Neural cell (in vitro differentiated cells): ENCODE results near the gene CCDC136. TPM values are rescaled to one million over a fixed set of nuclear protein-coding genes. Genes with fewer than 3 reads are reported as not detected.

Experiments used
- H2AFZ ChIP-seq: fragments of 200-600, 300-800 bp; sonication (generic), shearing (Covaris generic); 2 replicates; pipeline ENCODE4 v1.6.0; 2014; ENCODE audit warnings: low read depth, mild to moderate bottlenecking, antibody characterized with exemption, low read length, moderate library complexity
- H3F3A ChIP-seq: fragments of 200-600 bp; shearing (Covaris generic); 2 replicates; pipeline ENCODE4 v1.6.1; 2016; ENCODE audit warnings: mild to moderate bottlenecking, moderate library complexity, mixed read lengths, antibody characterized with exemption, low read length; ENCODE audit not compliant: insufficient read depth, poor library complexity, severe bottlenecking
- H3K27ac ChIP-seq: fragments of 200-600, 300-800 bp; sonication (generic), shearing (Covaris generic); 2 replicates; pipeline ENCODE4 v1.5.1; 2014; ENCODE audit warnings: mild to moderate bottlenecking, low read length, moderate library complexity
- H3K27me3 ChIP-seq: fragments of 300-800, 200-600 bp; sonication (generic), shearing (Covaris generic); 2 replicates; pipeline ENCODE4 v1.6.0; 2014; ENCODE audit warnings: mild to moderate bottlenecking, low read depth, low read length, moderate library complexity; ENCODE audit not compliant: insufficient read depth
- H3K36me3 ChIP-seq: fragments of 300-800, 200-600 bp; sonication (generic), shearing (Covaris generic); 2 replicates; pipeline ENCODE4 v1.5.1; 2014; ENCODE audit warnings: mild to moderate bottlenecking, antibody characterized with exemption, low read length, moderate library complexity; ENCODE audit not compliant: insufficient read depth
- H3K4me2 ChIP-seq: fragments of 300-800, 200-600 bp; sonication (generic), shearing (Covaris generic); 2 replicates; pipeline ENCODE4 v1.6.0; 2014; ENCODE audit warnings: mild to moderate bottlenecking, low read length
- H3K4me3 ChIP-seq: fragments of 300-800, 200-600 bp; sonication (generic), shearing (Covaris generic); 2 replicates; pipeline ENCODE4 v1.5.1; 2014; ENCODE audit warnings: mild to moderate bottlenecking, low read length, moderate library complexity
- H3K79me2 ChIP-seq: fragments of 200-600 bp; shearing (Covaris generic); replicated peaks from 2 replicates; pipeline ENCODE4 v1.6.0; 2014; ENCODE audit warnings: mild to moderate bottlenecking, low read length, moderate library complexity; ENCODE audit not compliant: insufficient read depth
- H3K9ac ChIP-seq: fragments of 300-800, 200-600 bp; sonication (generic), shearing (Covaris generic); 2 replicates; pipeline ENCODE4 v1.6.1; 2016; ENCODE audit warnings: mild to moderate bottlenecking, low read length, mixed read lengths
- H3K9me2 ChIP-seq: fragments of 200-600 bp; shearing (Covaris generic); 2 replicates; pipeline ENCODE4 v1.6.1; 2016; ENCODE audit warnings: mild to moderate bottlenecking, low read length, mixed read lengths; ENCODE audit not compliant: insufficient read depth
- H3K9me3 ChIP-seq: fragments of 200-600, 300-800 bp; sonication (generic), shearing (Covaris generic); 2 replicates; pipeline ENCODE4 v1.6.1; 2016; ENCODE audit warnings: mild to moderate bottlenecking, mixed run types, low read length, moderate library complexity, mixed read lengths
- H4K20me1 ChIP-seq: fragments of 200-600 bp; shearing (Covaris generic); 2 replicates; pipeline ENCODE4 v1.6.1; 2016; ENCODE audit warnings: mild to moderate bottlenecking, mixed run types; ENCODE audit not compliant: insufficient read depth
- EP300 ChIP-seq: fragments of 450-650 bp; conservative IDR thresholded peaks from 2 replicates; pipeline ENCODE4 v1.6.1; 2014; ENCODE audit warnings: antibody characterized with exemption, mild to moderate bottlenecking, moderate library complexity; ENCODE audit not compliant: poor library complexity, severe bottlenecking
- EZH2 ChIP-seq: fragments of 200-600, 300-800 bp; shearing (Covaris generic), sonication (generic); IDR thresholded peaks from 2 replicates; pipeline ENCODE4 v1.6.1; 2014; ENCODE audit warnings: antibody characterized with exemption, low read length, borderline replicate concordance, mild to moderate bottlenecking; ENCODE audit not compliant: insufficient read depth, poor library complexity, severe bottlenecking
- MXI1 ChIP-seq: fragments of 450-650 bp; conservative IDR thresholded peaks from 2 replicates; pipeline ENCODE4 v1.6.1; 2014; ENCODE audit warnings: antibody characterized with exemption, mild to moderate bottlenecking; ENCODE audit not compliant: poor library complexity, severe bottlenecking
- POLR2AphosphoS5 ChIP-seq: IDR thresholded peaks from 2 replicates; pipeline ENCODE4 v1.6.1; 2012
- RAD21 ChIP-seq: fragments of 450-650 bp; conservative IDR thresholded peaks from 2 replicates; pipeline ENCODE4 v1.6.1; 2014; ENCODE audit warnings: antibody characterized with exemption, mild to moderate bottlenecking, moderate library complexity
- REST ChIP-seq: IDR thresholded peaks from 2 replicates; pipeline ENCODE4 v1.6.1; 2012; ENCODE audit warnings: borderline replicate concordance
- SMC3 ChIP-seq: fragments of 450-650 bp; conservative IDR thresholded peaks from 2 replicates; pipeline ENCODE4 v1.6.1; 2014; ENCODE audit warnings: antibody characterized with exemption, mild to moderate bottlenecking, moderate library complexity; ENCODE audit not compliant: poor library complexity
- TAF1 ChIP-seq: IDR thresholded peaks from 2 replicates; pipeline ENCODE4 v1.6.1; 2012; ENCODE audit warnings: low read depth
- polyA plus RNA-seq: library from polyadenylated mRNA; depleted of rRNA; stranded (reverse); fragments of >200 nt; gene quantifications from 2 replicates; pipeline ENCODE4 v1.2.3, GENCODE V29; 2014
- TF ChIP-seq, protein P1 (sequence below): fragments of 450-650 bp; IDR thresholded peaks from 2 replicates; pipeline ENCODE4 v1.5.1; 2014; ENCODE audit warnings: antibody characterized with exemption, mild to moderate bottlenecking, moderate library complexity; ENCODE audit not compliant: poor library complexity, severe bottlenecking

The CCDC136 gene
- polyA plus RNA-seq, 1 donor from 2014 or later: 42.5 TPM

- Histone ChIP-seq H3F3A (no peaks in the 10 kb centered on the region), H3K27ac (no peak overlapping the region), H3K79me2 (no peaks in the 10 kb centered on the region), H3K36me3 (no peaks in the 10 kb centered on the region), H3K4me3 (no peak overlapping the region), H4K20me1 (no peaks in the 10 kb centered on the region), H2AFZ (no peak overlapping the region), H3K27me3 (peaks cover 25% of the 10 kb centered on the region), H3K9me2 (no peaks in the 10 kb centered on the region), H3K9me3 (no peaks in the 10 kb centered on the region), H3K9ac (peak overlapping the region; percentile 3), H3K4me2 (no peak overlapping the region)
- TF ChIP-seq MXI1: no peak
- TF ChIP-seq, protein P1, sequence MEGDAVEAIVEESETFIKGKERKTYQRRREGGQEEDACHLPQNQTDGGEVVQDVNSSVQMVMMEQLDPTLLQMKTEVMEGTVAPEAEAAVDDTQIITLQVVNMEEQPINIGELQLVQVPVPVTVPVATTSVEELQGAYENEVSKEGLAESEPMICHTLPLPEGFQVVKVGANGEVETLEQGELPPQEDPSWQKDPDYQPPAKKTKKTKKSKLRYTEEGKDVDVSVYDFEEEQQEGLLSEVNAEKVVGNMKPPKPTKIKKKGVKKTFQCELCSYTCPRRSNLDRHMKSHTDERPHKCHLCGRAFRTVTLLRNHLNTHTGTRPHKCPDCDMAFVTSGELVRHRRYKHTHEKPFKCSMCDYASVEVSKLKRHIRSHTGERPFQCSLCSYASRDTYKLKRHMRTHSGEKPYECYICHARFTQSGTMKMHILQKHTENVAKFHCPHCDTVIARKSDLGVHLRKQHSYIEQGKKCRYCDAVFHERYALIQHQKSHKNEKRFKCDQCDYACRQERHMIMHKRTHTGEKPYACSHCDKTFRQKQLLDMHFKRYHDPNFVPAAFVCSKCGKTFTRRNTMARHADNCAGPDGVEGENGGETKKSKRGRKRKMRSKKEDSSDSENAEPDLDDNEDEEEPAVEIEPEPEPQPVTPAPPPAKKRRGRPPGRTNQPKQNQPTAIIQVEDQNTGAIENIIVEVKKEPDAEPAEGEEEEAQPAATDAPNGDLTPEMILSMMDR: no peak
- TF ChIP-seq RAD21: no peak
- no peak for TF ChIP-seq EZH2
- no peak for TF ChIP-seq EP300
- TF ChIP-seq REST: no peak
- no peak for TF ChIP-seq POLR2AphosphoS5
- TF ChIP-seq SMC3: no peak
- TF ChIP-seq TAF1: no peak
Observed at GRCh38 chr7:128827971-128828711, 36.4 kb downstream of the CCDC136 start.

GRCh38 chr7:128829391-128830166 is 37.8 kb downstream of the CCDC136 start:
- Histone ChIP-seq H3K79me2 (no peaks in the 10 kb centered on the region), H3K36me3 (no peaks in the 10 kb centered on the region), H3K4me2 (no peak overlapping the region), H3K9me3 (no peaks in the 10 kb centered on the region), H3F3A (no peaks in the 10 kb centered on the region), H3K9me2 (no peaks in the 10 kb centered on the region), H3K4me3 (no peak overlapping the region), H2AFZ (no peak overlapping the region), H3K27me3 (peaks cover 25% of the 10 kb centered on the region), H3K9ac (no peak overlapping the region), H3K27ac (no peak overlapping the region), H4K20me1 (no peaks in the 10 kb centered on the region)
- TF ChIP-seq MXI1 (no peak), POLR2AphosphoS5 (no peak), TAF1 (no peak), SMC3 (no peak), REST (no peak), RAD21 (no peak), EZH2 (no peak), EP300 (no peak)
- TF ChIP-seq, protein P1: no peak
